HG02885 (cell line): Measurements from ENCODE around the gene PARD3.
"Not testable (repeated sequence)": the region's sequence is repeated elsewhere in the genome, so short reads cannot be mapped to it uniquely, and the experiment has no call there.

Experiments
- ATAC-seq: cut with Tn5 transposase; IDR thresholded peaks from one replicate; pipeline ENCODE4 v1.9.1; 2021; ENCODE audit warnings: mild to moderate bottlenecking; ENCODE audit not compliant: unreplicated experiment, poor library complexity

The PARD3 gene

DNA sequence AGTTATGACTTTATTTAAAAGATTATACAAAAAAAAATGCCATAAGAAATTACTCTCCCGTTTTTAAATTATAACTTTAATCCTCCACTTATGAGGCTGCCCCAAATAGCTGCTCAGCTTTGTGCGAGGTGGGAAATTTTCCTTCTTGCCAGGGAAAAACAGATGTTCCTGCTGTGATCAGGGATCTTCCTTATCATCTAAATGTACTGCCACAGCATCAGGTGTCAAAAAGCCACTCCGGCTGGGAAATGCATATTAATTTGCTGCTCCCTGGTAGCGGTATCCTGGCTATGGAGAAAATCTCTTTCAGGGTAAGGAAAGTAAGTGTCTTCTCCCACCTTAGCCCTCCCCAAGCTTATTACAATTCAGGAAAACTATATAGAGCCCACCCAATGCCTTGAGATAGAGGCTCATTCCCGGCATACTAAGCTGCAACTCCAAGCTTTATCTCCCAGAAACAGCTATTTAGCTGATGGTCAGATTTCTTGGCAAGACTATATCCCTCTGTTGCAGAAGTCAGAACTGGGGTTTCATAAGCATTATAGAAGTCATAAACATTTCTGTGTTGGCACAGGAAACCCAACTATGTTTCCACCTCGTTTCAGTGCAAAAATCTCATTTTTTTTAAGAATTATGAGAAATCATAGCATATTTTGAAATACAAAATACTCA, 360.4 kb downstream of the PARD3 start:
- no peak for ATAC-seq

DNA sequence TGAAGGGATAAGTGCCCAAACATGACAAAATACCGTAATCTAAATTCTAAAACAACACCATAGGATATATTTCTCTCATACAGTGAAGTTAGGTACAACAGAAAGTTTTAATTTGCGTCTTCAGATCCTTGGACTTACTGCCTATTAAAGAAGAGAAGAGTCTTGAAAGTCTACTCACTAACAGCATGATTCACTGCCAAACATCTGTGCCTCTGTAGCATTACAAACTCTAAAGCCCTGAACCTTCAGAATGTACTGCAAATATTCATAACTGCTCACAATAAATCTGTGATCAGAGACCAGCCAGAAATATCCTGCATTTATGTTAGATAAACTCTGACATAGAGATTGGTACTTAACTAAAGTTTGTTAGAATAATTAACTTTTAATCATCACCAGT, 365.3 kb downstream of the PARD3 start:
- ATAC-seq, result no peak

DNA sequence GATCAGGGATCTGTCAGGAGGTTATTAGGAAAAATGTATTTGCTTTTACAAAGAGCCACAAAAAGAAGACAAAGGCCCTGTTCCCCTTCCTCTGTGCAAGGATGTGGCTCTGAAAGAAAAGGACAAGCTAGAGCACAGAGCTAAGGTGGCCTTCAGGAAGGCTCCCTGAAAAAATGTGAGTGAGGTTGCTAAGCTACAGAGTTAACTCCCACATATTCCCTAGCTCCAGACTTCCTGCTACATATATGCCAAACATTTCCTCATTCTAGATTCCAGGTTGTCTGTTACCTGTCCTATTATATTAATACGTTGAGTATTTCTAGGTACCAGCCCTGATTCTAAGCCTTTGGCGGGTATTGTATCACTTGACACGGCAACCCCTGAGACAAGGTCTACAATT, 369.0 kb downstream of the PARD3 start:
- ATAC-seq, result no peak

DNA sequence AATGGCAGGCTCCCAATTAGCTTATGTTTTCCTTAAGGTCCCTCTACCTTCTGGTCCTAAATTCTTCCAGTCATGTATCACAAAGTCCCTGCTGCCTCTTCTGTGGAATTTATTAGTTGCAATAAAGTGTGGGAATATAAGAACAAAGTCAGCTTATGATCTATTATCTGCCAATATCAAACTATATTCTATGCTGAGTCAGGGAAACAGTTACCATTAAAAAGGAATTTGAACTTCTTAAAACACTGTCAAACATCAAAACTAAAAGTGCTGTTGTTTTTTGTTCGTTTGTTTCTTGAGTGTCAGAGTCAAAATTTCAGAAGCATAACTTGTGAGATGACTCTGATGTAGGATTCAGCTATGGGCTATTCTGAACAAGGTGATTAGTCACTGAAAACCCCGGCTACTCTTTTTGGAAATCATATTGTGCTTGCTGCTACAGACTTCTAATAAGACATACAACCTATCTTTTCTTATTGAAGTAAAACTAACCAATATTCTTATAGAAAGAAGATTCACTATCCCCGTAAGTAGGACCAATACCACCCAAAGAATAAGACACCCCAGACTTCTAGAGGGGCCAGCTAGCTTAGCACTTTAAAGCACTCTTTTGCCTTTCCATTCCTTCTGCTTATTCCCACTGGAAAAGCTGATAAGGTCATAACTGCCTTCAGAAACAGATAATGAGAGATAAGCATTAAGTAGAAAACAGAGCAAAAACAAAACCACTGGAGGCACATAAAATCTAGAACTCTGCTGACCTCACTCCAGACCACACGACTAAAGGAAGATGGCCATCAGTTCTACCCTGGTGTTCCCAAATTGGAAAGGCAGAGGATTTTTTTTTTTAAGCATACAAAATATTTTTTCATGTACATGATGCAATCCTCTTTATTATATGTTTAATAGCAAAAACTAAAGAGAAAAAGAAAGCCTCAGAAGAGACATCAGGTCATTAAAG, 370.6 kb downstream of the PARD3 start:
- no peak for ATAC-seq

DNA sequence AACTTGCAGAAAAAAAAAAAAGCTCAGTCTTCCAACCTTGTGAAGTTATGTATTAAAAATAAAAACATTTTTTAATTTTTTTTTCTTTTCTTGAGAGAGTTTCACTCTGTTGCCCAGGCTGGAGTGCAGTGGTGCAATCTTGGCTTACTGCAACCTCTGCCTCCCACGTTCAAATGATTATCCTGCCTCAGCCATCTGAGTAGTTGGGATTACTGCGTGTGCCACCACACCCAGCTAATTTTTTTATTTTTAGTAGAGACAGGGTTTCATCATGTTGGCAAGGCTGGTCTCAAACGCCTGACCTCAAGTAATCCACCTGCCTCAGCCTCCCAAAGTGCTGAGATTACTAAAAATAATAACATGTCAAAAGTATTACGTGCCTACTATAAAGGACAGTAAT, 375.7 kb downstream of the PARD3 start:
- not testable (repeated sequence) for ATAC-seq

DNA sequence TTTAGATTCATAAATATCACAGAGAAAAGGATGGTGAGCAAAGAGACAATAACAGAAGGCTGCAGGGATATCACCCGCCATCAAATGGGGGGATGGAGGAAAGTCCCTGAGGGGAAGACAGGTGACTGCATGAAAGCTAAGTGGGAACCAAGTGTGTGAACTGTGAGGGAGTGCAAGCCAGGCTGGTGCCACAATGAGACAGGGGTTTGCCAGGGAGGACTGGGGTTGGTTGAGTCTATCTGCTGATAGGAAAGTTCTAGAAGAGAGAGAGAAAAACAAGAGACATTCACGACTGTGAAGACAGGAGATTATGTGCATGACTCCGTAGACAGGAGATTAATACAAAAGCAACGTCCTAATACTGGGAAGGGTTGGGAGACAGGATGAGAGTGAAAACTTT, 376.4 kb downstream of the PARD3 start:
- ATAC-seq, result no peak

DNA sequence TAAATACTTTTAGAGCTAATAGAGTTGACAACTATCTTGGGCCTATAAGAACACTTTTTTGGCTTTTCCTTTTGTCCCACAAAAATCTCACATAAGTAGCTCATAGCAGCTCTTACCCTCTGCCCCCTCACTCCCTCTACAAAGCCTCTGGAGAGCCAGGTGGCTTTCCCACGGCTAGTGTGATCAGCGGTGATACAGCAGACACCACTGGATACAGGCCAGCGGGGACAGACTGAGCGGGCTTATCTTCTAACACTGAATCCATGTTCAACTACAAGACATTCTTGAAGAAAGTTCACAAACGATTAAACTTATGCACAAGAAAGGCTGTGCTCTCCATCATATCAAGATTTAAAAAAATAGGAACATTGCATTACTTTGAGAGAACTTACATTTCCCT, 377.2 kb downstream of the PARD3 start:
- ATAC-seq, result no peak

DNA sequence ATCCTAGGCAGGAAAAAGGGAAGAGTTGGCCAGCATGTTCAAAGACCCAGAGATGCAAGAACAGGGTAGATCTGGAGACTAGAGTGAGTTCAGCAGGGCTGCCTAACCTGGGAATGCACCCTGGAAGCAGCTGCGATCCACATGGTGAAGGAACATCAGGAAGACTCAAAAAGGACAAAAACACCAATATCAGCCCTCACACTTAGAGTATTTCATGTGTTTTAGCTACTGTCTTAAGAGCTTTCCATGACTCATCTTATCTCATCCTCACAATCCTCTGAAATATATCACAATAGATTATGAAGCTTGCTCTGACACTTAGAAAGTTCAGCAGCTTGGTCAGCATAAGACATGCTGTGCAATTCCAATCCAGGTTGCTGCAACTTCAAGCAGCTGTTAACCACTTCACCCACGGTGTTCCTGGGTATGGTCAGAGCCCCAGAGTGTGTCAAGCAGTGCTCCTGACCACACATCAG, 380.9 kb downstream of the PARD3 start:
- ATAC-seq, result no peak

DNA sequence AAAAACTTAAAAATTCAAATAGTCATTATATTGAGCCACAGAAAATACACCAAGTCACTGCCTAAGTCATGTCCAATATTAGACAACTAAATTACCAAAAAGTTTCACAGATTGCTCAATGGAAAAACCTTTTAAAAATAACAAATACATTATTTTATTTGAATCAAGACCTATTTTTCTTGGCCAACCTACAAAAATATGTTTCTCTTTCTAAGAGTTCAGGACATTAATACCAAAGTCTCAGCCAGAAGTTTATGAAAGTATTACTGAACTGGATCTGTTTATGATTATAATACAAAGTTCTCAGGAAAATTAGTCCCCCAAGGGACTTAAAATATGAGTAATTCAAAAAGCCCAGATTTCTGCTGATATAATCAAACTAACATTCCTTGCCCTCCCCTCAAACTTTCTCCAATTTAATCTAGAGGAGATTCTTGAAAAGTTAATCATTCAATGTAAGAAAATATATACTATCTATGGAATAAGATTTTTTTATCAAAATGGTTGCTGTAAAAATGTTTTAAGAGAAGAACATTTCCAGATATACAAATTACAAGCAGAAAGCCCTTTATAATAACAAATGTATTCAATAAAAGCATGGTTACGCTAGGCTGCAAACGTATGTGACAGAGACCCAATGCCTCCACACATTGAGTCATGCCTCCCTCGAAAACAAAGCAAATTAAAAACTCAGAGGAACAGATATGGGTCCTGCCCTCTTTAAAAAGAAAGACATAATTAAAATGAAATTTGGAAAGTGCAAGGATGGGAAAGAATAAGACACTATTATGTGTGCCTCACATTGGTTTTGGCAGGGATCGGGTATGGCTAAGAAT, 381.6 kb downstream of the PARD3 start:
- ATAC-seq, result no peak

DNA sequence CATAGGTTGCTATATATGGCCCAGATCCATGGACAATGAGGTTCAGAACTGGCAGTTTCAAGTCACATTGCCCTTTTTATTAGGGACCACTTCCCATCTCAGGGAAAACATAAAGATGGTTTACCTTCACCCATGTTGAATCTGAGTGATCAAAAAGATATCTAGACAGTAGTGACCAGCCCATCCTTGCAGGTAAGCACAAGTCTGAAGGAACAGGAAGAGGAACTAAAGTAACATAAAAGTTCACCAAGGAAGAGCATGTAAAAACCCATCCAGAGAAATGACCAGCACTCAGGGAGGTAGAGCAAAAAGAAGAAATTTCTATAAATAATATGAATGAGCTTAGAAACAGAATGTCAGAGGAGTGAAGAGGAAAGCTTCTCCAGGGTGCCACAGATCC, 382.5 kb downstream of the PARD3 start:
- ATAC-seq, result no peak

DNA sequence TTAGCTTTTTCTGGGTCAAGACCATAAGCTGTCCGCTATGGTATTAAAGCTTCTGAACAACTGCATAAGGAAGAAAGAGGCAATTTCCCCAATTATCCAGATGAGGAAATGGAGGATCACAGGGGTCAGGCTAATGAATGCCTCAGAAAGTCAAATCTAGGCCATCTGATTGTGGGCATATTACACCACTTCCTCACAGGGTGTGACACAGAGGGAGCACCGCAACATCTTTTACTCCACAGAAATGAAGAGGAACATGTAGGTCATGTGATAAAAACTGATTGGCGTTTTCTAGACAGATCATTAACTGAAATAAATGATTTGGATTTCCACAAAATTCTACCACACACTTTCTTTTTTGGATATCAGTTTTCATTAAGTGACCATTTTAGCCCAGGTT, 384.4 kb downstream of the PARD3 start:
- no peak for ATAC-seq

DNA sequence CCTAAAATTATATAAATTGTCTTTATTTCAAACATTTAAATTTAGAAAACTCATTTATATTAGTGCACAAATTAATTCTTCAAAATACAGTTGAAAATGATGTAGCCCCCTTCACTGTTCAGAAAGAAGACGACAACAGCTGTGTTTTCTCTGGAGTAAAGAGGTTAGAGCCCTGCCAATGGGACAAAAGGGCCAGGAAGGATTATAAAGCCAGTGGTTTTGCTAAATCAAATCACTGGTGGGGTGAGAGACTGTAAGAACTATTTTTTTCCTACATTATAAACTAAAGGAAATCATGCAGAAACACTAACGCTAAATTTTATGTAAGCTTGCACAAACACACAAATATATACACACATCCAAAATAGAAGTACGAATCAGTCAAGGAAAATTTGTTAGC, 386.6 kb downstream of the PARD3 start:
- ATAC-seq, result no peak

DNA sequence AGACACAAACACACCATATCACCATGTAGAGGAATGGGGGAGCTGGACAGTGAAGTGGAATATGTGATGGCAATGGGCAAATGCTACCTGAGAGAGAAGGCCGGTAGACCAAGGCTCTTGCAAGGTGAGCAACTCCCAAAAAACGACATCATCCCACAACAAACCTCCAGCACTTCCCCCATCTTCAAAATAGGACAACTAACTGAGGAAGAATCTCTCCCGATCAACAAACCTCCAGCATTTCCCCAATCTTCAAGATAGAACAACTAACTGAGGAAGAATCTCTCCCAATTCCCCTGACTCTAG, 387.2 kb downstream of the PARD3 start:
- no peak for ATAC-seq

DNA sequence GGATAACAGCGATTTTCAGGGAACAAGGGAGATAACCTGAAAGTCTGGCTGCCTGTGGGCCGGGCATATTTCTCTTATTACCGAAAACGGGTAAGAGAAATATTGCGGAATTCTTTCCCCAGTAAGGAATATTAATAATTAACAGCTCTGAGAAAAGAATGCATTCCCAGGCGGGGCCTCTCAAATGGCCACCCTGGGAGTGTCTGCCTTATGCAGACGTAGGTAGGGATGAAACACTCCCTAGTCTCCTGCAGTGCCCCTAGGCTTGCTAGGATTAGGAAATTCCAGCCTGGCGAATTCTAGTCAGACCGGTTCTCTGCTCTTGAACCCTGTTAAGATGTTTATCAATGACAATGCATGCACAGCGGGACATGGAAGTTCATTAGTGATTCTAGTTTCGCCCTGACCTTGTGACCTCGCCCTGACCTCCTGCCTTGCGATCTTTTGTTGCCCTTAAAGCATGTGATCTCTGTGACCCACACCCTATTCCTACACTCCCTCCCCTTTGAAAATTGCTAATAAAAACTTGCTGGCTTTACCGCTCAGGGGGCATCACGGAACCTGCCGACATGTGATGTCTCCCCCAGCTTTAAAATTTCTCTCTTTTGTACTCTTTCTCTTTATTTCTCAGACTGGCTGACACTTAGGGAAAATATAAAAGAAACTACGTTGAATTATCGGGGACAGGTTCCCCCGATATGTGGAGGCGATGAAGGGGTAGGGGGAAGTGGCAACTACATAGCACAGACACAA, 387.8 kb downstream of the PARD3 start:
- not testable (repeated sequence) for ATAC-seq

DNA sequence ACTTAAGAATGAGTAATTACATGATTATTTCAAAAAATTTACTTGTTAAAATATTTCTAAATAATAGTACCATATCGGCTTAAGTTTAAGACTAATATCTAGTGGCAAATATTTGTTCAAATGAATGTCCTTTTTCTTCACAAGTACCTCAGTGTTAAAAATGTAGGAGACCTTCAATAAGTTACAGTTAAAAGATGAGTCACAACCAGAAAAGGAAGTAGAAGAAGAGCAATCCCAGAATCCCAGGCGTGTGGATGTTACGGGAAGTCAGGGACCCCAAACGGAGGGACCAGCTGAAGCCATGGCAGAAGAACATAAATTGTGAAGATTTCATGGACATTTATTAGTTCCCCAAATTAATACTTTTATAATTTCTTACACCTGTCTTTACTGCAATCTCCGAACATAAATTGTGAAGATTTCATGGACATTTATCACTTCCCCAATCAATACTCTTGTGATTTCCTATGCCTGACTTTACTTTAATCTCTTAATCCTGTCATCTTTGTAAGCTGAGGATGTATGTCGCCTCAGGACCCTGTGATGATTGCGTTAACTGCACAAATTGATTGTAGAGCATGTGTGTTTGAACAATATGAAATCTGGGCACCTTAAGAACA, 388.4 kb downstream of the PARD3 start:
- ATAC-seq, result not testable (repeated sequence)

DNA sequence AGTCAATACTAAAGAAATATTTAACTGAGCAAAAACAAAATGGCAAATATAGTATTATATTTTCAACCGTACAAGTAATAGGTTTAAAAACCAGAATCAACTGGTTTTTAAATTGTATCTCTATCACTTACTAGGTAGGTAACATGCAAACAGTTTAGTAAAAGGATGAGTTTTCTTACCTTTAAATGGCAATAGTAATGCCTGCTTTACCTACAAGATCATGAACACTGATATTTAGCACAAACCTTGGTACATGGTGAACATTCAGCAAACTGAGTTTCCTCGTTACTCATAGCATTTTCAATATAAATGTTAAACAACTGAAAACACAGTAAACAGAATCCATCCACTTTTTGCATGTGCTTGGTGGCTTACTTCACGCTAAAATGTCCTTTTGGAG, 389.1 kb downstream of the PARD3 start:
- no peak for ATAC-seq

DNA sequence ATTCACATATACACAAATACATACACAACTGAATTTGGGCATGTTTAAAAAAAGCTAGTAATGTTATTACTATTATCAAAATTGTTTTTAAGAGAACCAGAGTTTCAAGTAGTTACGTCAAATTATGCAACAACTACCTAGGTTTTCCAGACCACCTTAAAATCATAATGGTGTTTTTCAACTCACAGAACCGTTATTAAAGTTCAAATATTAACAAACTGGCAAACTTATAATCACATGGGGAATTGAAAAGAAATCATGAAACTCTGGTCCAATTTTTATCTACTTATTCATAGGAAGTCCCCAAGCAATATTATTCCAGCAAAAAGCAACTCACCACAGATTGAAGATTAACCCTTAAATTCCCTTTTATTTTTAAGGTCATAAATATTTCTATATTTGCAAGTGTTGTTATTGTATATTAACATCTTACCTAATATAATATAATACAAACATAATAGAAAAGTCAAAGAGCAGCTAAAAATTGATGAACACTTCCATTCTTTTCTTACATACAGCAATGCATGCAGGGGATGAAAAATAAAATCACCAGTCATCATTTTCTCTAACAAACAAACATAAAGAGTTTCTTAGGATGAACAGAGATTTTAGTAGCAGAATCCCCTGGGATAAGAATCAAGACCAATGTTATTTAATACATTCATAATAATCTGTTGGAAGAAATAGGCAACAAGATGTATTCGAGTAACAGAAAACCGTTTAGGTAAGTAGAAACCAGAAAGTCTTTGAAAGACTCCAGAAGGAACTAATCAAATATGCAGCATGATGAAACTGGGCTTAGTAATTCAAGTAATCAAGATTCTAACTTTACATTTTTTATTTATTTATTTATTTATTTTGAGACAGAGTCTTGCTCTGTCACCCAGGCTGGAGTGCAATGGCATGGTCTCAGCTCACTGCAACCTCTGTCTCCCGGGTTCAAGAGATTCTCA, 391.1 kb downstream of the PARD3 start:
- ATAC-seq, result no peak

DNA sequence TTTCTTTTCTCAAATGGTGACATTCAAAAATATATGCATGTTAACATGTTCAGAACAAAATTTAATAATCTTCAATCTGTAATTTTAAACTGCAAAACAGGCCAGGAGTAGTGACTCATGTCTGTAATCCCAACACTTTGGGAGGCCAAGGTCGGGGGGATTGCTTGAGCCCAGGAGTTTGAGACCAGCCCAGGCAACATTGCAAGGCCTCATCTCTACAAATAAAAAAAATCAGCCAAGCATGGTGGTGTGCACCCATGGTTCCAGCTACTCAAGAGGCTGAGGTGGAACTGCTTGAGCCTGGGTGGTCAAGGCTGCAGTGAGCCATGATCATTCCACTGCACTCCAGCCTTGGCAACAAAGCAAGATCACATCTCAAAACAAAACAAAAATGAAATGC, 394.3 kb downstream of the PARD3 start:
- ATAC-seq, result no peak

DNA sequence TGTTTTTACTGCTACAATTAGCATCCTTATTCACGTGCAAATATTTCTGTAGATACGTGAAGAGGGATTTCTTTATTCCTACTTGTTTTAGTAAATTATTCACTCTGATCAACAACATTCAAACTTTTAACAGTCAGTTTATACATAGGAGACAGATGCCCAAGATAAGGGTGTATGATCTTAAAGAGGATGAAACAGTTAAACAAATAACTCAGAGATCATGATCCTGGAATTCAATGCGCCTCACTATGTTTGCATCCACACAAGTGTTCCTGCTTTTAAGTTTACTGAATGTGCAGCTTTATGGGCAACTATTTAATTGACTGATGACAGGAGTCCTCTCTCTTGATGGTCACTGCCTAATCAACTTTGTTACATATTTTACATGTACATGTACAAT, 394.8 kb downstream of the PARD3 start:
- ATAC-seq, result no peak
